K562 (cell line): ENCODE results near the gene PDLIM7. TPM values are rescaled to one million over a fixed set of nuclear protein-coding genes. Genes with fewer than 3 reads are reported as not detected.
A peak's percentile ranks its signal among the peaks of the same experiment; 100 is the strongest.

Experiments used
- CC2D1A ChIP-seq: fragments of 450-650 bp; IDR thresholded peaks from 2 replicates; pipeline ENCODE4 v1.6.1; 2017; ENCODE audit warnings: mild to moderate bottlenecking
- CREB3L1 ChIP-seq: fragments of 450-650 bp; IDR thresholded peaks from 2 replicates; pipeline ENCODE4 v1.6.1; 2014; ENCODE audit warnings: low read depth, mild to moderate bottlenecking, moderate library complexity, borderline replicate concordance
- DACH1 ChIP-seq: fragments of 450-650 bp; IDR thresholded peaks from 2 replicates; pipeline ENCODE4 v1.6.1; 2018; ENCODE audit not compliant: partially characterized antibody
- E2F3 ChIP-seq: fragments of 250-450 bp; sonication (Bioruptor Pico); IDR thresholded peaks from 2 replicates; pipeline ENCODE4 v1.4.0; 2020; ENCODE audit warnings: mild to moderate bottlenecking
- FIP1L1 ChIP-seq: fragments of 200-400 bp; formaldehyde crosslinking; IDR thresholded peaks from 2 replicates; pipeline ENCODE4 v1.6.1; 2018; ENCODE audit warnings: mild to moderate bottlenecking, low read depth, low read length; ENCODE audit not compliant: poor library complexity, severe bottlenecking
- HCFC1 ChIP-seq: IDR thresholded peaks from 2 replicates; pipeline ENCODE4 v1.6.1; 2012; ENCODE audit warnings: low read depth, low read length, improper control_type of control experiment
- HDAC3 ChIP-seq: fragments of 450-650 bp; IDR thresholded peaks from 2 replicates; pipeline ENCODE4 v1.6.1; 2018; ENCODE audit warnings: borderline replicate concordance, mild to moderate bottlenecking, moderate library complexity; ENCODE audit not compliant: partially characterized antibody
- HDGF ChIP-seq: fragments of 450-650 bp; IDR thresholded peaks from 2 replicates; pipeline ENCODE4 v1.6.1; 2016
- HSF4 ChIP-seq: fragments of 250-450 bp; sonication (Bioruptor Pico); IDR thresholded peaks from 2 replicates; pipeline ENCODE4 v2.1.2; 2022; ENCODE audit warnings: mild to moderate bottlenecking, moderate library complexity, borderline replicate concordance
- MTA3 ChIP-seq: fragments of 450-650 bp; formaldehyde crosslinking; IDR thresholded peaks from 2 replicates; pipeline ENCODE4 v1.6.1; 2017; ENCODE audit warnings: mild to moderate bottlenecking, borderline replicate concordance
- NCOA4 ChIP-seq: fragments of 450-650 bp; IDR thresholded peaks from 2 replicates; pipeline ENCODE4 v1.6.1; 2018; ENCODE audit warnings: mild to moderate bottlenecking; ENCODE audit not compliant: partially characterized antibody
- NFE2 ChIP-seq: IDR thresholded peaks from 2 replicates; pipeline ENCODE4 v1.6.1; 2014; ENCODE audit warnings: antibody characterized with exemption, low read depth
- PHF21A ChIP-seq: fragments of 450-650 bp; IDR thresholded peaks from 2 replicates; pipeline ENCODE4 v1.6.1; 2017; ENCODE audit warnings: low read depth, borderline replicate concordance
- PHF8 ChIP-seq: fragments of 200-600 bp; sonication (generic); IDR thresholded peaks from 2 replicates; pipeline ENCODE4 v1.6.1; 2012; ENCODE audit warnings: mixed run types, mild to moderate bottlenecking, inconsistent platforms, low read length, moderate library complexity, borderline replicate concordance
- PTTG1 ChIP-seq: fragments of 450-650 bp; IDR thresholded peaks from 2 replicates; pipeline ENCODE4 v1.6.1; 2016; ENCODE audit warnings: low read depth, mild to moderate bottlenecking, missing genetic modification characterization, missing compliant biosample characterization
- RBBP5 ChIP-seq: fragments of 200-600 bp; sonication (generic); IDR thresholded peaks from 2 replicates; pipeline ENCODE4 v1.6.1; 2012; ENCODE audit warnings: borderline replicate concordance, mild to moderate bottlenecking, low read length, control low read depth, inconsistent platforms; ENCODE audit not compliant: insufficient read depth, poor library complexity, severe bottlenecking
- RBM22 ChIP-seq: fragments of 200-400 bp; formaldehyde crosslinking; IDR thresholded peaks from 2 replicates; pipeline ENCODE4 v1.6.1; 2018; ENCODE audit warnings: low read length, low read depth; ENCODE audit not compliant: poor library complexity, severe bottlenecking
- SIN3B ChIP-seq: fragments of 450-650 bp; IDR thresholded peaks from 2 replicates; pipeline ENCODE4 v1.6.1; 2017; ENCODE audit warnings: low read depth, mild to moderate bottlenecking, moderate library complexity
- SMAD1 ChIP-seq: fragments of 150-350 bp; IDR thresholded peaks from 2 replicates; pipeline ENCODE4 v1.6.1; 2014; ENCODE audit warnings: low read length, low read depth; ENCODE audit not compliant: partially characterized antibody
- SMAD2 ChIP-seq: fragments of 150-350 bp; IDR thresholded peaks from 2 replicates; pipeline ENCODE4 v1.6.1; 2014; ENCODE audit warnings: low read depth, mild to moderate bottlenecking, low read length
- SMC3 ChIP-seq: conservative IDR thresholded peaks from 2 replicates; pipeline ENCODE4 v1.6.1; 2011; ENCODE audit warnings: low read depth, low read length, improper control_type of control experiment; ENCODE audit not compliant: insufficient read depth
- XRCC4 ChIP-seq: IDR thresholded peaks from one replicate; pipeline ENCODE4 v1.6.1; 2011; ENCODE audit not compliant: insufficient read depth, insufficient read length; ENCODE audit errors: extremely low read depth
- ZBTB9 ChIP-seq: fragments of 450-650 bp; formaldehyde crosslinking; IDR thresholded peaks from 2 replicates; pipeline ENCODE4 v1.4.0; 2020; ENCODE audit warnings: mild to moderate bottlenecking, moderate library complexity
- ZFP1 ChIP-seq: fragments of 450-650 bp; formaldehyde crosslinking; IDR thresholded peaks from 2 replicates; pipeline ENCODE4 v1.4.0; 2020; ENCODE audit warnings: mild to moderate bottlenecking, mixed read lengths
- ZNF23 ChIP-seq: fragments of 250-450 bp; sonication (Bioruptor Pico); IDR thresholded peaks from 2 replicates; pipeline ENCODE4 v1.4.0; 2020; ENCODE audit warnings: mild to moderate bottlenecking
- ZNF444 ChIP-seq: fragments of 250-450 bp; sonication (Bioruptor Pico); IDR thresholded peaks from 2 replicates; pipeline ENCODE4 v1.4.0; 2020; ENCODE audit warnings: mild to moderate bottlenecking, moderate library complexity
- ZNF57 ChIP-seq: fragments of 450-650 bp; formaldehyde crosslinking; IDR thresholded peaks from 2 replicates; pipeline ENCODE4 v1.4.0; 2020; ENCODE audit warnings: mild to moderate bottlenecking, moderate library complexity
- polyA plus RNA-seq, 8 experiments: library from polyadenylated mRNA; depleted of rRNA in 4 of 8; stranded (reverse) in 5 of 8; unstranded in 3 of 8; fragments of >200 nt; fragmentation: Nextera tagmentation in 2 of 8; fragmentation: Illumina TruSeq in 1 of 8; extraction: Ambion mirVana in 2 of 8; extraction: Trizol in 1 of 8; gene quantifications; 2 replicates each; pipeline versions ENCODE4 v1.2.1 to v1.2.3, GENCODE V29; 2011 to 2014; ENCODE audit warnings: inconsistent platforms in 1 of 8, missing spikeins in 1 of 8
- total RNA-seq, 7 experiments: library from RNA; depleted of rRNA in 6 of 7; stranded (reverse); fragments of >200 nt in 6 of 7; fragmentation: Illumina TruSeq in 2 of 7; extraction: Trizol in 2 of 7; gene quantifications; 2 replicates each; pipeline versions ENCODE4 v1.2.1 to v1.2.3, GENCODE V29; 2011 to 2021; ENCODE audit warnings: low replicate concordance in 1 of 7
- TF ChIP-seq, protein P1 (sequence below): fragments of 250-450 bp; sonication (Bioruptor Pico); IDR thresholded peaks from 2 replicates; pipeline ENCODE4 v1.6.1; 2021; ENCODE audit warnings: mild to moderate bottlenecking

PDLIM7 gene
- total and polyA plus RNA-seq, 9 of the 15 experiments (the other 6 are each of a cell fraction or from before 2014, with no cell fraction given): 2.1 to 124 (median 32.6) TPM

DNA sequence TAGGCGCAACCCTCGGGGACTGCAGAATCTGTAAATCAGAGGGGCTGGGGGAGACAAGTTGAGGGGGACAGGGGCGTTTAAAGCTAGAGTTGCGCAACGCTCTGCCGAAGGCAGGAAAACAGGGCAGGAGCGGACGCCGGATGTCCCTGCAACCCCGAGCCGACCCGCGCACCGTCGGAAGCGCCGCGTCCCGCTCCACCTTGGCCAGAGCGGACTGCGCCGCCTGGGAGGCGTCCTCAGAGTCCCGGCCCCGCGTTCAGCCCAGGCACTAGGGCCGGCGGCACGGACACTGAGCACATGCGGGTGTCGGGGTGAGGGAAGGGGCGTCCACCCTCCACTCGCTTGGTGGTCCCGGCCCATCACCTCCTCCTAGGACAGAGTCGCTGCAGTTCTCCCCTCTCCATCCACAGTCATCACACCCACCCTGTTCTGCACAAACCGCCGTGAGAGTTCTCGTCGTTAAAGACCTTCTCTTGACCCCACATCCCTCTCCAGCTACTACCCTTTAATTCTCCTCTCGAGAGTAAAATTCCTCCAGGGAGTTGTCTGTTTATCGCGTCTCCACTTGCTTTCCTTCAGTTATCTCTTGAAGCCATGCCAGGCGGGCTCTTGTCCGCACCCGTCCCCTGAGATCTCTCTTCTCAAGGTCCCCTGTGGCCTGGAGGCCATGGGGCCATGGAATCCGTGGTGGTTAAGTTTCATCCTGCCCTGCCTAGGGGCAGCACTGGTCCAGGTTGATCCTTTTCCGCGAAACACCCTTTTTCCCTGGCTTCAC, 796 bp upstream of the PDLIM7 start (continued):
- TF ChIP-seq NCOA4 (no peak), RBBP5 (peak; percentile 68), SIN3B (no peak), PHF8 (no peak), HDGF (no peak), ZFP1 (CRISPR knock-in tag) (no peak), ZNF57 (CRISPR knock-in tag) (no peak), CC2D1A (peak; percentile 32; the same call in 1 of the 2 replicates), HSF4 (no peak), MTA3 (0 out of 2 replicates have a peak, but pooled peaks have one; percentile 1), HDAC3 (no peak), CREB3L1 (no peak), FIP1L1 (no peak), SMAD2 (no peak), E2F3 (CRISPR knock-in tag) (no peak), XRCC4 (no peak), SMAD1 (no peak), PHF21A (no peak; the same call in 1 of the 2 replicates), RBM22 (no peak), HCFC1 (no peak), DACH1 (peak; percentile 73), SMC3 (no peak), ZBTB9 (CRISPR knock-in tag) (no peak), ZNF444 (no peak), ZNF23 (CRISPR knock-in tag) (no peak), NFE2 (no peak), PTTG1 (no peak)
- TF ChIP-seq, protein P1, sequence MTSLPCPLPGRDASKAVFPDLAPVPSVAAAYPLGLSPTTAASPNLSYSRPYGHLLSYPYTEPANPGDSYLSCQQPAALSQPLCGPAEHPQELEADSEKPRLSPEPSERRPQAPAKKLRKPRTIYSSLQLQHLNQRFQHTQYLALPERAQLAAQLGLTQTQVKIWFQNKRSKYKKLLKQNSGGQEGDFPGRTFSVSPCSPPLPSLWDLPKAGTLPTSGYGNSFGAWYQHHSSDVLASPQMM: no peak
